ENCODE data around the gene FAM98B.
"Not testable (repeated sequence)": the region's sequence is repeated elsewhere in the genome, so short reads cannot be mapped to it uniquely, and the experiment has no call there.

FAM98B gene

DNA sequence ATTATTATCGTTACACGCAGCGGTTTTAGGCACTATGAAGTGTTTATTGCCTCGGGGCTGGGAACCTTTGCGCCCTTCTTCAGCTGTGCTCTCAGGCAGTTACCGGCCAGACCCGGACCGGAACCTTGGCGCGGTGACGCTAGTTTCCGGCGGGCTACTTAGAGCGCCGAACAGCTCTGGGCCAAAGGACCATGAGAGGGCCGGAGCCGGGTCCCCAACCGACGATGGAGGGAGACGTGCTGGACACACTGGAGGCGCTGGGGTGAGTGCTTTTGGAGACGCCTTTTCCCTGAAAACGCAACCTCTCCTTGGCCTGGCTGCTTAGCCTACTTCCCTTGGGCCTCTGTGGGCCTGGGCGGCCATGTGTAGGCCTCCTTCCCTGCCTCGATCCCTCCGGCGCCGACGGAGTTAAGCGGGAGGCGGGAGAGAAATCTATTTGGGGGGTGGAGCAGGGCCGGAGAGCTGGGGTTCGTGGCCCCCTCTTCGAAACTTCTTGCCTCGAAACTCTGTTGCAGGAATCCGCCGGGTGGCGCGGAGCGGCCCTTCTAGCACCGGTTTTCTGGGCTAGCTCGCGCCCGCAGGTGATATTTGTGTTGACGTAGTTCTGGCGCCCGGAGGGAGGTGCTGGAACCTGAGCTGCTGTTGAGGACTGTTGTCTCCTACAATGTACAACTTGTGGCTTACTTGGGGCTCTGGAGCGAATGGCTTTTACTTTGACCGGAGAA lies at the start of gene FAM98B:
Gene FAM98B (plus strand): TSS at position 157 of the 725 bp plus-strand sequence. CDS start 35 bp downstream, at position 192.
- DNase-seq (ENCODE audit: low spot score), result peak; percentile 86

DNA sequence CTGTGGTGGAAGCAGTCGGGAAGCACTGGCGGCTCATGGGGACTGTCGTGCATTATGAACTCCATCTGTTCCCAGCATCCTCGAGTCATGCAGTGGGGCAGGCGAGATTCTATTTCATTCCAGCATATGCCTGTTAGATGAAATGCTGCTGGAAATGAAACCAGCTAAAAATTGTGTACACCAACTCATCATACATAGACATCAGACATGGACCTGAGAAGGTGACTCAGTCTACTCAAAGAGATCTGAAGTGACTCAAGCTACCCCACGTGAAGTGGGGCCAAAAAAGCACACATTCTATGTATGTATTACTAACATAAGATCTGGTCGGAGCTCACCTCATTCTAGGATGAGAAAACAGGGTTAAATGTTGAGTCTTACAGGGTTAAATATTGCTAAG lies 47.5 kb upstream of the FAM98B start:
- DNase-seq (ENCODE audit: low spot score), result no peak

DNA sequence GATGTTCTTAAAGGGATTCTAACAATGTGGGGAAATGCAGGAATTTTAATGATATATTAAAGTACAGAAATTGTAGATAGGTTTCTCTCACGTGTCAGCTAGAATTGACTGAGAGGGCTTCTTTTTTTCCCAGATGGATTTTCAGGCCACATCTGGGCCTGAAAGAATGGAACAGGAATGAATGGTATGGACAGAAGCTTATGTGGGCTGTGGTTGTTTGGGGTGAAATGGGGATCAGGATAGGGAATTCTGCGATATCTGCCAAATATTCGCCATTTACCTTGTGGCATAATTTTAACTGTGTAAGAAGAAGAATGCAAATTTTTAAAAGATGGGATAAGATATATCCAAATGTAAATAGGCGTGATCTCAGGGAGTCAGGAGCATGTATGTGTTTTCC lies 45.4 kb upstream of the FAM98B start:
- no peak for DNase-seq (ENCODE audit: low spot score)

DNA sequence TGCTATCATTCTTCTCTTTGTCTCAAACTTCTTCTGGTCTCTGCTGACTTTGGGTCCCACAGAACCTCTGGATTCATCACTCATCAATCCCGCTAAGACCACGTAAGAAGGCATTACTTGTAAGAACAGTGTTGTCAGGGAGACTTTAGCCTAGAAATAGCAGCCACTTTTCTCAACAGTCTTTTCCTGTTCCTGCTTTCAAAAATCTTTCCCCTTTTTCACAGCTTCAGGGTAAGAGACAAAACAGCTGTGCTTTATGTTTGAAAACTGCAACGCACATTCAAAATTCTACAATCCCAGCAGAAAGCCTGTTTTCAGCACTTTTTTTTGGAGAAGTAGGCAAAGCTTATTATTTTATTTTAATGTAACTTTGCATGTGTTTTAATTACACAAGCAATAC lies 42.0 kb upstream of the FAM98B start:
- DNase-seq (ENCODE audit: low spot score), result no peak

DNA sequence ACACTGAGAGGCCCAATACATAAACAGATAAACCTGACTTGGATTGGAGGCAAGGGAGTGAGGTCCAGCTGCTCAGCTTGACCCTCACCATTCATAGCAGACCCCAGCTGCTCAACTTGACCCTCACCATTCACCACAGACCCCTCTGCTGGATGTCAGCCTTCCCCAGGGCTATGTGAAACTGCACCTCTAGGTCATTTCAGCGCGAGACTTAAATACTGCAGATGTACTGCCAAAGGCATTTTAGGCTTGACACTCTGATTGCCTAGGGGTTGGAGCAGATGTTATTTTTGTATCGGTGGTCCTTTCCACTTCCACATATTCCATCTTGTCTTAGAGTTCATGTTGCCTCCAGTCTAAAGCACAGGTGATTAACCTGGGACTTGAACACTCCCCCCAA lies 41.5 kb upstream of the FAM98B start:
- DNase-seq (ENCODE audit: low spot score), result no peak

DNA sequence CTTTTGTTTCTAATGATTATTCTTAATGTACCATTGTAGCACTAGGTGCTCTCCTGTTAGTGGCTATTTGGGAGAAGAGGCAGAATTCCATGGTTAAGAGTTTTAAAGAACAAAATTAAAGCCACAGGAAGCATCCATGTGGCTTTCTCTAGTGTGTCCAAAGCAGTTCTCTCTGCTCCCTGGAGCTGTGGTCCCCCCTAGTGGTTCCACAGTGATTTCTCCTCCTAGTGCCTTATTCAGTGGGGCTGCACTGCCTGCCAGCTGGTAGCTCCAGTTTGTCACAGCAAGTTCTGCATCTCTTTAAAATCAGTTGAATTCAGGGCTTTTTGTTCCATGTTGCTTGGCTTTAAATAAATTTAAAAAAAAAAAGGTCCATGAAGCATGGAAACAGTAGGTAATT lies 39.6 kb upstream of the FAM98B start:
- peak; percentile 62 for DNase-seq (ENCODE audit: low spot score)

DNA sequence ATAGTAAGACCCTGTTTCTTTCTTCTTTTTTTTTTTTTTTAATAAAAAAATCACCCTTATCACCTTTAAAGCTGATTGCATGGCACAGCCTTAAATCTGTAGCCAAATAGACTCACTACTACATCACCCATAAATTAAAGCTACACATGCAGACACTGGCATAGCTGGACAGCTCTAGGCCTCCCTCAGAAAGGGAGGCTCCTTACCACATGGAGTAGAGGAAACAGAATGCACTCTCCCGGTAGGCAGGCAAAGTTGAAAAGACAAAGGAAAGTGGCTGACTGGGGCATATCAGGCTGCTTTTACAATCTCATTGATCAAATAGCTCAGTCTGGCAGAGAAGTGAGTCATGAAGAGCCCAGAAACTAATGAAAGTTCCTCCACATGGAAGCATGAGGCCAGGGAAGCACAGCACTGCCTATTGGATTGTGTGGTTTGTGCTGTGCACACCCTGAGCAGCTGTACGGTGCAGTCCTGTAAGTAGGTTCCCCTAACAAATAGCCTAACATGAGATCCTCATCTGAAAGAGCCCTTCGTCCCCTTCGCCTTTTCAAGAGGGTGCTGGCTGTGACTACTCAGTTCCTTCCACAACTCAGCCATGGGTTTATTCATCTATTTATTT lies 32.7 kb upstream of the FAM98B start:
- no peak for DNase-seq (ENCODE audit: low spot score)

DNA sequence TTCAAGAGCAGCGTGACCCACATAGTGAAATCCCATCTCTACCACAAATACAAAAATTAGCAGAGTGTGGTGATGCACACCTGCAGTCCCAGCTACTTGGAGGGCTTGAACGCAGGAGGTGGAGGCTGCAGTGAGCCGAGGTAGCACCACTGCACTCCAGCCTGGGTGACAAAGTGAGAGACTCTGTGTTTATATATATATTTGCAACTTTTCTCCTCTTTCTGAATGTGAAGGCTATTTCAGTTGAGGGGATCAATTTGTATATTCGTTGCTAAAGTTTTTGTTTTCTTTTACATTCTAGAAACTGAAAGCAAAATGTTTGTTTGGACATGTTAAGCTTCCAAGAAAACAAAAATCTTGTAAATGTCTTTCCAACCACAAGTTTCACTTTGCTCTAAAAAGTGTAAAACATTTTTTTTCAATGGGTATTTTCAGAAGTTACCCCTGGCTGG lies 29.8 kb upstream of the FAM98B start:
- no peak for DNase-seq (ENCODE audit: low spot score)

DNA sequence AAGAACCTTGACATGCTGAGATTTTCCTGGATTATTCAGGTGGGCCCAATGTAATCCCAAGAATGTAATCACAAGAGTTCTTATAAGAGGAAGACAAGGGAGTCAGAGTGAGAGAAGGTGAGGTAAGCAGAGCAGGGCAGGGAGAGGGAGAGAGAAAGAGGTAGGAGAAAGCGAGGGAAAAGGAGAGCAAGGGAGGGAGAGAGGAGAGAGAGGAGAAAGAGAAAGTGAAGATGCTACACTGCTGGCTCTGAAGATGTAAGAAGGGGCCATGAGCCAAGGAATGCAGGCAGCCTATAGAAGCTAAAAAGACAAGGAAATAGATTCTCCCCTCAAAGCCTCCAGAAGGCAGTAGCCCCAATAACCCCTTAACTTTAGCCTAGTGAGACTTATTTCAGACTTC lies 28.7 kb upstream of the FAM98B start:
- no peak for DNase-seq (ENCODE audit: low spot score)

DNA sequence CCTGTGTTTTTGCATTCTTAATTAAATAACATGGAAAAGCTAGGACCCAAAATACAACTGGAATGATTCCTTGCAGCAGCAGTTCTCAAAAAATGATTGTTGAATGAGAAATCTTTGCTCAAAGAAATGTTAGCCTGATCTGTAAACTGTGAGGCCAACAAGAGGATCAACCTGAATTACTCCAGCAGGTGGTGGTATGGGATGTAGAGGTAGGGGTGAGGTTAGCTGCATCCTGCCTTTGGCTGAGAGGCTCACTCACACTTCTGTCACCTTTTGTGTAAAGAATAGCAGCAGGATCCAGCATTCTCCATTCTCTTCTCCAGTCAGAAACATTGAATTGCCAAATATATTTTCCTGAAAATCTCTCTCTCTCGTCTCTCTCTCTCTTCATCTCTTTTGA lies 26.5 kb upstream of the FAM98B start:
- no peak for DNase-seq (ENCODE audit: low spot score)

DNA sequence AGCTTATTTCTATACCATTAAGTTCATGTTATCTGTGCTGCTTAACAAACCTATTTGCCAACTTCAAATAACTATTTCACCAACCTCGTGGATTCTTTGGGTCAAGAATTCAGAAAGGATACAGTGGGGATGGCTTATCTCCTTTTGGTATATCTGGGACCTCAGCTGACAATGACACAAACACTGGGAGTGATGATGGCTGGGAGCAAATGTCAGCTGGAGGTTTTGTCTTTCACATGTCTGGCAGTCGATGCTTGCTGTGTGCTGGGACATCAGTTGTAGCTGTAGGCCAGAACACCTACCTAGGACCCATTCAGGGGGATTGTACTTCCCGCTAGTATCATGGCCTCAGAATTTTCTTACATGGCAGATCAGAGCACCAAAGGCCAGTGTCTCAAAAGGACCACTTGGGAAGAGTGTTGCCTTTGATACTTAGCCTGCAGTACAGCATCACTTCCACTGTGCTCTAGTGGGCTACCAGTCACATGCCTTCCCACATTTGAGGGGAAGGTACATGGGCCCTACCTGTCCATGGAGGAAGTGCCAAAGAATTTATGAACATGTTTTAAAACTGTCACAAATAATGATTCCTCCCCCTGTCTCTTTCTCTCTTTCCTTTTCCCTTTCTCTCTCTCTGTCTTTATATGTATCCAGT lies 23.7 kb upstream of the FAM98B start:
- no peak for DNase-seq (ENCODE audit: low spot score)

DNA sequence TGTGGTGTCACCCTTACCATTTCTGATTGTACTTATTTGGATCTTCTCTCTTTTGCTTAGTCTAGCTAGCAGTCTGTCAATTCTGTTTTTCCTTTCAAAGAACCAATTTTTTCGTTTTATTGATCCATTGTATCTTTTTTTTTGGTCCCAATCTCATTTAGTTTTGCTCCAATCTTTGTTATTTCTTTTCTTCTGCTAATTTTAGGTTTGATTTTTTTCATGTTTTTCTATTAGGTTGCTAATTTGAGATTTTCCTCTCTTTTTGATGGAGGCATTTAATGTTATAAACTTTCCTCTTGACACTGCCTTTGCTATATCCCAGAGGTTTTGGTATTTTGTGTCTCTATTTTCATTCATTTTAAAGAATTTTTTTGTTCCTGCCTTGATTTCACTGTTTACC lies 16.9 kb upstream of the FAM98B start:
- no peak for DNase-seq (ENCODE audit: low spot score)

DNA sequence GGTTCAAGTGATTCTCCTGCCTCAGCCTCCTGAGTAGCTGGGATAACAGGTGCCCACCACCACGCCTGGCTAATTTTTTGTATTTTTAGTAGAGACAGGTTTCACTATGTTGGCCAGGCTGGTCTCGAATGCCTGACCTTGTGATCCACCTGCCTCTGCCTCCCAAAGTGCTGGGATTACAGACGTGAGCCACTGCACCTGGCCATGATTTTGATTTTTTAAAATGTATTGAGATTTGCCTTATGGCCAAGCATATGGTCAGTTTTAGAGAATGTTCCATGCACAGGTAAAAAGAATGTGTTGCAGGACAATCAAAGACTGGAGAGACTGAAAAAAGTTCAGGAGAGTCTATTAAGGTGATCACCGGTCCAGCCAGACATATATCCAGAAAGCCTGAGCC lies 16.3 kb upstream of the FAM98B start:
- DNase-seq (ENCODE audit: low spot score), result not testable (repeated sequence)

DNA sequence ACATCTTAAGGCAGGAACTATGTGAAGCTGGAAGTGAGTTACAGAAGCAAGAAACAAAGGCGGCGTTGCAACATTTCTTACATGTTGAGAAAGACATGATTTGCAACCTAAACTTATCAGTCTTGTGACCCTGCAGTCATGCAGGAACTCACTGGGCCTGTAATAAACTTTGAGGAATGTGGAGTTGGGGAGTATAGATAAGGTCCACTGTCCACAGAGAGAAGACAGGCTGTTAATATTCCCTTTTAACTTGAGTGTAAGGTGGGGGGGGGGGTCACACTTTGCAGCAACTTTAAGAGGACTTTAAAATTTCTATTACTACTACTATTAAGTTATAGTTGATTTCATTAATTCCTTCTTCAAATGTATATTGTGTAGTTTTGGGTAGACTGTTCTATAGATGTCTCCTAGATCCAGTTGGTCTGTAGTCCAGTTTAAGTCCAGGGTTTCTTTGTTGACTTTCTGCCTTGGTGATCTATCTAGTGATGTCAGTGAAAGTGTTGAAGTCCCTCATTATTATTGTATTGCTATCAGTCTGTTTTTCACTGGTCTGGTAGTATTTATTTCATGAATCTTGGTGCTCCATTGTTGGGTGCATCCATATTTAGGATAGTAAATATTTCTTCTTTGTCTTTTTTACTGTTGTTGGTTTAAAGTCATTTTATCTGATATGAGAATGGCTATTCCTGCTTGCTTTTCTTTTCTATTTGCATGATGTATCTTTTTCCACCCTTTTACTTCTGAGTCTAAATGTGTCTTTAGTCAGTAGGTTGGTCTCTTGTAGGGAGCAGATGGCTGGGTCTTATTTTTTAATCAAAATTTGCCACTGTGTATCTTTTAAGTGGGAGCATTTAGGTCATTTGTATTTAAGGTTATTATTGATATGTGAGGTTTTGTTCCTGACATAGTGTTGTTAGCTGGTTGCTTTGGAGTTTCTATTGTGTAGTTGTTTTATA lies 15.6 kb upstream of the FAM98B start:
- no peak for DNase-seq (ENCODE audit: low spot score)

DNA sequence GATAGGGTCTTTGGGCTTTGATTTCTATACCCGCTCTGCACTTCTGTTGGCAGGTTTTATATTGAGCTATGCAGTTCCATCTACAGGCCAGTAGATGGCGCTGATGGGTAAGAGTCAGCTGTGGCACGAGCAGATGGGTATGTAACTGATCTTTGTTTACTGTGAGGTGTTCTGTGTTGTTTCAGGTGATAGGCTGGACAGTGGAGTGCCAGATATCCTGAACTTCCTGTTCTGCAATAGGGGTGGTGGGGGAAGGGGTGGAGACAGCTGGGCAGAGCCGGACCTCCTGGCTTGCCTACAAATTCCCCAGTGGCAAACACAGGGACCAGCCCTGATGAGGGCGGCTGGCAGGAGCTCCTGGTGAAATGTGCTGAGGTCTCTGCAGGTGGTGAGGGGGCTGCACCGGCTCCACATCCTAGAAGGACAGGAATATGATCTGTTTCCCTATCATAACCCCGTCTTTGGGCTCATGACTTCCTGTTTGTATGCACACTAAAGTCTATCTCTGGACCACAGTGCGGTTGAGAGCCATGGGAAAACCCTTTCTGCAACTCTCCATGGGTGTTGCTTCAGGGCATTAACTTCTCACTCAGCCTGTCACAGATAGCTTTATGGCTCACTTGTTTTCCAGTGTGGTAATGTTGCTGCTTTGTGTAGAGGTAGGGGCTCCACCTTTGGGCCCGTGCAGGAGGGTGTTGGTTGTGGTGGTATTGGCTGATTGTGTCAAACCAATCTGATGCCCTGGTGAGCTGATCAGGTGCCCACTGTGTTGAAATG lies 13.4 kb upstream of the FAM98B start:
- DNase-seq (ENCODE audit: low spot score), result peak; percentile 68

DNA sequence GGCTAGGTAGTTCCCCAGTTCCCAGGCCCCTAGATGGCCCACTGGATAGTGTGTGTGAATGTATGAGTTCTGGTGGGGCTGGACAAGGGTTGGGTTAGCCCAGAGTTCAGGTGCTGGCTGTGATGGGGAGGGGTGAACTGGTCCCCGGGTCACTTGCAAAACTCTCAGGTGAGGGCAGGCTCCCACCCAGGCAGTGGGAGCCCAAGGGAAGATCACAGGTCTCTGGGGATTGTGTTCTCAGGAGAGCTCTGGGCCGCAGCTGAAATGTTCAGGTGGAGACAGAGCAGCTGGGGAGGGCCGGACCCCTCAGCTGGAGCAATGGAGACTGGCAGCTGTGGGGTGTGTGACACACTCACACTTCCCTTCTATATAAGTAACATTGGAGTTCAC lies 12.8 kb upstream of the FAM98B start:
- DNase-seq (ENCODE audit: low spot score), result no peak

DNA sequence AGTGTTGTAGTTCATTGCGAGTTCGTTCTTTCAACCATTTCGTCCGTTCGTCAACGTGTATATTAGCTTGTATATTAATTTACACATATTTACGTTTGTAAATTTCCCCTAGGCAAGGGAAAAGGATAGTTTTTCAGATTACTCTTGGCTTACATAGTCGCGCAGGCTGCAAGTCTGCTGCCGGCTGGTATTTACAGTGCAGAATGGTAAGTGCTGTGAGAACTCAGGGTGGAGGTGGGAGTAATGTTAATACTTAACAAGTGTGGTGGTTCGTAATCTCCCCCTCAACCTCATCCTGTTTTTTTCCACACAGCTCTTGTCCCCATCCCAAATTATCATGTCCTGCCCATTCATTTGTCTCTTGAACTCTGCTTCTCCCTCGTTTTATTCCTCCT lies 766 bp downstream of the FAM98B start:
- DNase-seq (ENCODE audit: low spot score), result no peak

DNA sequence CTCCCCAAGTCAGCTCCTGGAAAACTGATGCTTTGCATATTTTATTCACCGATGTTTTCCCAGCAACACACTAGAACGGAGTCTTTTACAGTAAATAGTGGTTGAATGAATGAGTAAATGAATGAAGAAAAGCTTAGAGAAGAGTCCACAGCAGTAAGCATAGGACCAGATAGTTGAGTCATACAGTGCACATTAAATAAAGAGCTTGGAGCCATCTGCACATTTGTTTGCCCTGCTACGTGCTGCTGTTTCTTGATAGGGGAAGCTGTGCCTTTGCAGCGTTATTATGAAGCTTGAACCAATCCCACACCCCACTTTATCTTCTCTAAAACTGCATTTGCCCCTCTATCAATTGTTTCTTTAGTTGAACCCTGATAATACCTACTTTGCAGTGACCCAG lies 1.2 kb downstream of the FAM98B start:
- DNase-seq (ENCODE audit: low spot score), result no peak

DNA sequence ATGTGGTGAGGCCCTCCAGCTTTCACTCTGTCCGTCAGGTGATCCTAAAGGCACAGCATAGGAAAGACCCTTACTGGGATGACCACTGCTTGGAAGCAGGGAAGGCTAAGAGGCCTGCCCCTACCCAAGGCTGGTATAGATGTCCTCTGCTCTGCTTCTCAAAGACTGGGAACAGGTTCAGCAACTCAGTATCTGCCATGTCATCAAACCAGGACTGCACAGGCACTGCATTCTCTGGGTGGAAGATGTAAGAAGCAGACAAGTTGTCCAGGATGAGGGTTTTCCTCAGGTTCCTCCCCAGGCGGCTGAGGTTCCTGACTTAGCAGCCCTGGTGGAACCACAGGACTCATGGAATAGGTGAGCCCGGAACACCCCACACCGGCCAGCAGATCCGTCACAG lies 4.7 kb downstream of the FAM98B start:
- DNase-seq (ENCODE audit: low spot score), result no peak

DNA sequence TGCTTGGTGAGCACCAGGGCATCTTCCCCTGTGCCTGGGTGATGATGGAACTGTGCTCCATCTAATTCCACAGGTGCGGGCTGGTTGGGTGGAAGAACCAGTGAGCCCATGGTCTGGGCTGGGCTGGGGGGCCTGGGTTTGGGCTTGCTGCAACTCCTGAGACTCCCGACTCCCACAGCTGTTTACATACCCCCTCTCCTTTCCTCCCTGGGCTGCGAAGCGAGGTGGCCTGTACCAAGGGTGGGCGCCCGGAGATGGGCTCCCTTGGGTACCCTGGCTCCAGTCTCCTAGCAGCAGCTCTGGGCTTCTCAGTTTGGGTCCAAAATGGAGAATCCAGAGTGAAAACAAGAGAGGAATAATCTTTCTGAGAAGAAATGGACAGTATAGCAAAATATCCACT lies 5.6 kb downstream of the FAM98B start:
- DNase-seq (ENCODE audit: low spot score), result no peak

DNA sequence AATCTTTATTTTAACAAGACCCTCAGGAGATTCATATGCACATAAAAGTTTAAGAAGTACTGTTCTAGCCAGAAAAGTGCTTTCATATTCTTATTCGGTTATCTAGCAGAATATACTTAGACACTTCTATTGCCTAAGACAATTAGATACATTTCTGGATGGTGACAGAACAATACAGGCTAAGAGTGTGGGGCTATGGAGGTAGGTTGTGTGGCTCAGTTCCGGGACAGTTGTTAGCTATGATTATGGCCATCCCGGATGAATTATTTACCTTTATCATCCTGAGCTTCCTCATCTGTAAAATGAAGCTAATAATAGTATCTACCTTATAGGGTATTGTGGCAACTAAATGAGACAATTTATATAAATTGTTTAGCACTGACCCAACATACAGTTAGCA lies 6.6 kb downstream of the FAM98B start:
- DNase-seq (ENCODE audit: low spot score), result no peak

Data from D341Med (cell line).